ENCODE data around the gene PWP1. TPM values are rescaled to one million over a fixed set of nuclear protein-coding genes. Genes with fewer than 3 reads are reported as not detected.

The PWP1 gene
- total and polyA plus RNA-seq, 10 of the 15 experiments (the other 5 are each of a cell fraction or from before 2014, with no cell fraction given), result 42.4 to 283 (median 84.6) TPM

DNA sequence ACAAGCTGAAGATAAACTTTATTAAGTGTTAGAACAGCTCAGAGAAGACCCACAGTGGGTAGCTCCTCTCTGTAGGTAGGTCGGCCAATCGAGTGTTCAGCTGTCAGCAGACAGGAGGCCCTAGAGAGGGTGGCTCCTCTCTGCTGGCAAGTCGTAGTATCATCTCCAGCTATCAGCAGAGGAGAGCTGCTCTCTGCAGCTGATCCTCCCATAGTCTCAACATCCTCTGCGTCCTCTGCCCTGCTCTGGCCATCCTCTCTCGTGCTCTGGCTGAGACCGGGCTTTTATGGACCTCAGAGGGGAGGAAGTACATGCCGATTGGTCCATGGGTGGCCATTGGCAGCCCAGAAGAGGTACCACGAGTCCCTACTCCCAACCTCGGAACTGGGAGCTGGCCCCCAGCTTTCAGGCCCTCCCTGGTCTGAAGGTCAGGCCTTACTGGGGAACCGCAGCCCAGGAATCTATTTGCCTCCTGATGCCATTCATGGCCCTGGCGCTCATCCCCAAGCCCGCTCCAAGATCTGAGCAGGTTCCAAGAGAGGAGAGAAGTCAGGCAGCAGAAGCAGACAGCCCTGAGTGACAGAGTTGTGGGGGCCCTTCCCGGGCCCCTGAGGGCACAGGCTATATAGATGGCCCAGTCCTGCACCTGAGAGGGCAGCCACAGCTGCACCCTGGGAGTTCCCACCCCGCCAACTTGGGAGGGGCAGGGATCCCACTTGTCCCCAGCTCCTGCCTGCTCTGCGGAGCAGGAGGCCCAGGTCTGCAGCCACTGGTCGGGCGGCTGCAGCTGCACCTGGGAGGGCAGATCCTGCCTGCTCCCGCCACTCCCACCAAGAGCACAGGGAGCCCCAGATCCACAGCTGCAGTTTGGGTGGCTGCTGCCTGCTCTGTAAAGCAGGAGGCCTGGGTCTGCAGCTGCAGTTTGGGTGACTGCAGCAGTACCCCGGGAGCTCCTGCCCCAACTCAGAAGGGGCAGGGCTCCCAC, 3.5 kb upstream of the PWP1 start:
- no peak overlapping the region for H2AFZ ChIP-seq (ENCODE audit: control insufficient read depth, low read depth, low read length)
- POLR2A ChIA-PET, result no interaction called here
- DNase-seq (ENCODE audit: low read depth, low spot score), result no peak
- BruUV-seq (replicated peaks), result no TSS peak
- no peak for FAIRE-seq
- H3K4me2 ChIP-seq (ENCODE audit: control insufficient read depth, insufficient read depth), result no peak overlapping the region
- RAD21 ChIA-PET (ENCODE audit: unreplicated experiment), result no interaction called here
- ATAC-seq, result no peak
- H3K27me3 ChIP-seq (replicated peaks in 1 of 2; ENCODE audit: control insufficient read depth in 2 of 2, insufficient read depth in 2 of 2, low read length in 1 of 2), result no peaks in the 10 kb centered on the region
- SMC1A ChIA-PET (ENCODE audit: uncharacterized antibody, unreplicated experiment), result no interaction called here
- peaks cover 14% of the 10 kb centered on the region for H3K79me2 ChIP-seq (ENCODE audit: control insufficient read depth, insufficient read depth, low read length)
- whole genome bisulfite sequencing (ENCODE audit: insufficient coverage, insufficient replicate concordance, low lambda C conversion rate, missing lambda C conversion rate), result 68% methylated on average over 19 of the region's 19 CpGs
- no peaks in the 10 kb centered on the region; the same call in 2 of the 3 replicates for H3K9me3 ChIP-seq (replicated peaks; ENCODE audit: control insufficient read depth, insufficient read depth, low read length)
- peaks cover 3% of the 10 kb centered on the region; the same call in 1 of the 2 replicates for H3K4me1 ChIP-seq (ENCODE audit: control insufficient read depth, insufficient read depth, low read length)
- no peak overlapping the region for H3K4me3 ChIP-seq
- no peak overlapping the region for H3K9ac ChIP-seq (ENCODE audit: control insufficient read depth, insufficient read depth, low read length)
- in situ Hi-C loops (cut with MboI), result loop anchor here (25.0 kb wide), 1 partner anchor 830 kb away; the partner anchor contains the start of gene FICD
- intact Hi-C loops (cut with micrococcal nuclease; ENCODE audit: unreplicated experiment), result no loop called here
- H3K36me3 ChIP-seq (ENCODE audit: control insufficient read depth in 2 of 2, insufficient read depth in 2 of 2, low read length in 1 of 2), result no peaks in the 10 kb centered on the region
- CTCF ChIA-PET, result interaction anchor here (0.9 to 4.5 kb wide), 9 partner anchors 8 to 230 kb away, joined by 3 to 31 read pairs (median 3); no protein-coding TSS in a partner anchor
- no peak overlapping the region for H3K27ac ChIP-seq (ENCODE audit: control insufficient read depth, insufficient read depth)
- no peak for TF ChIP-seq MYC (IDR thresholded peaks at IDR 0.05; ENCODE audit: insufficient read depth, insufficient read length, insufficient replicate concordance, low read length, severe bottlenecking)
- no peak for TF ChIP-seq CHD1 (IDR thresholded peaks at IDR 0.05; ENCODE audit: low read depth, low read length)
- no peak for TF ChIP-seq SREBF1 (IDR thresholded peaks at IDR 0.05; ENCODE audit: low read length)
- TF ChIP-seq POLR2AphosphoS5 (IDR thresholded peaks at IDR 0.05; ENCODE audit: low read length), result no peak
- TF ChIP-seq, protein P1, sequence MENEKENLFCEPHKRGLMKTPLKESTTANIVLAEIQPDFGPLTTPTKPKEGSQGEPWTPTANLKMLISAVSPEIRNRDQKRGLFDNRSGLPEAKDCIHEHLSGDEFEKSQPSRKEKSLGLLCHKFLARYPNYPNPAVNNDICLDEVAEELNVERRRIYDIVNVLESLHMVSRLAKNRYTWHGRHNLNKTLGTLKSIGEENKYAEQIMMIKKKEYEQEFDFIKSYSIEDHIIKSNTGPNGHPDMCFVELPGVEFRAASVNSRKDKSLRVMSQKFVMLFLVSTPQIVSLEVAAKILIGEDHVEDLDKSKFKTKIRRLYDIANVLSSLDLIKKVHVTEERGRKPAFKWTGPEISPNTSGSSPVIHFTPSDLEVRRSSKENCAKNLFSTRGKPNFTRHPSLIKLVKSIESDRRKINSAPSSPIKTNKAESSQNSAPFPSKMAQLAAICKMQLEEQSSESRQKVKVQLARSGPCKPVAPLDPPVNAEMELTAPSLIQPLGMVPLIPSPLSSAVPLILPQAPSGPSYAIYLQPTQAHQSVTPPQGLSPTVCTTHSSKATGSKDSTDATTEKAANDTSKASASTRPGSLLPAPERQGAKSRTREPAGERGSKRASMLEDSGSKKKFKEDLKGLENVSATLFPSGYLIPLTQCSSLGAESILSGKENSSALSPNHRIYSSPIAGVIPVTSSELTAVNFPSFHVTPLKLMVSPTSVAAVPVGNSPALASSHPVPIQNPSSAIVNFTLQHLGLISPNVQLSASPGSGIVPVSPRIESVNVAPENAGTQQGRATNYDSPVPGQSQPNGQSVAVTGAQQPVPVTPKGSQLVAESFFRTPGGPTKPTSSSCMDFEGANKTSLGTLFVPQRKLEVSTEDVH (IDR thresholded peaks at IDR 0.05; ENCODE audit: low read depth, partially characterized antibody), result no peak
- no peak for TF ChIP-seq NFIC (IDR thresholded peaks at IDR 0.05; ENCODE audit: low read depth, low read length)
- TF ChIP-seq CREB1 (IDR thresholded peaks at IDR 0.05; ENCODE audit: low read depth), result no peak
- no peak for TF ChIP-seq ETV6 (conservative IDR thresholded peaks at IDR 0.05 in 1 of 2, IDR thresholded peaks at IDR 0.05 in 1 of 2; ENCODE audit: borderline replicate concordance in 1 of 2, low read depth in 1 of 2)
- TF ChIP-seq SUZ12 (IDR thresholded peaks at IDR 0.05; ENCODE audit: unreplicated experiment), result no peak
- TF ChIP-seq SRF (IDR thresholded peaks at IDR 0.05; ENCODE audit: low read depth in 2 of 2, low read length in 2 of 2), result no peak
- TF ChIP-seq STAT1 (conservative IDR thresholded peaks at IDR 0.05), result no peak
- no peak for TF ChIP-seq CREM (IDR thresholded peaks at IDR 0.05; ENCODE audit: low read depth)
- TF ChIP-seq, protein P2, sequence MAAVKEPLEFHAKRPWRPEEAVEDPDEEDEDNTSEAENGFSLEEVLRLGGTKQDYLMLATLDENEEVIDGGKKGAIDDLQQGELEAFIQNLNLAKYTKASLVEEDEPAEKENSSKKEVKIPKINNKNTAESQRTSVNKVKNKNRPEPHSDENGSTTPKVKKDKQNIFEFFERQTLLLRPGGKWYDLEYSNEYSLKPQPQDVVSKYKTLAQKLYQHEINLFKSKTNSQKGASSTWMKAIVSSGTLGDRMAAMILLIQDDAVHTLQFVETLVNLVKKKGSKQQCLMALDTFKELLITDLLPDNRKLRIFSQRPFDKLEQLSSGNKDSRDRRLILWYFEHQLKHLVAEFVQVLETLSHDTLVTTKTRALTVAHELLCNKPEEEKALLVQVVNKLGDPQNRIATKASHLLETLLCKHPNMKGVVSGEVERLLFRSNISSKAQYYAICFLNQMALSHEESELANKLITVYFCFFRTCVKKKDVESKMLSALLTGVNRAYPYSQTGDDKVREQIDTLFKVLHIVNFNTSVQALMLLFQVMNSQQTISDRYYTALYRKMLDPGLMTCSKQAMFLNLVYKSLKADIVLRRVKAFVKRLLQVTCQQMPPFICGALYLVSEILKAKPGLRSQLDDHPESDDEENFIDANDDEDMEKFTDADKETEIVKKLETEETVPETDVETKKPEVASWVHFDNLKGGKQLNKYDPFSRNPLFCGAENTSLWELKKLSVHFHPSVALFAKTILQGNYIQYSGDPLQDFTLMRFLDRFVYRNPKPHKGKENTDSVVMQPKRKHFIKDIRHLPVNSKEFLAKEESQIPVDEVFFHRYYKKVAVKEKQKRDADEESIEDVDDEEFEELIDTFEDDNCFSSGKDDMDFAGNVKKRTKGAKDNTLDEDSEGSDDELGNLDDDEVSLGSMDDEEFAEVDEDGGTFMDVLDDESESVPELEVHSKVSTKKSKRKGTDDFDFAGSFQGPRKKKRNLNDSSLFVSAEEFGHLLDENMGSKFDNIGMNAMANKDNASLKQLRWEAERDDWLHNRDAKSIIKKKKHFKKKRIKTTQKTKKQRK (IDR thresholded peaks at IDR 0.05; ENCODE audit: low read depth, low read length), result no peak
- no peak for TF ChIP-seq BRCA1 (IDR thresholded peaks at IDR 0.05; ENCODE audit: low read depth, low read length)
- no peaks in the 10 kb centered on the region for H4K20me1 ChIP-seq (ENCODE audit: control insufficient read depth, insufficient read depth)

All from GM12878 (cell line).